HG03103 (cell line): ENCODE data around the gene LRRC73.
"Not testable (repeated sequence)": the region's sequence is repeated elsewhere in the genome, so short reads cannot be mapped to it uniquely, and the experiment has no call there.

ENCODE experiments used
- ATAC-seq: cut with Tn5 transposase; IDR thresholded peaks from one replicate; pipeline ENCODE4 v1.9.1; 2021; ENCODE audit warnings: low read depth; ENCODE audit not compliant: unreplicated experiment

Gene LRRC73

DNA sequence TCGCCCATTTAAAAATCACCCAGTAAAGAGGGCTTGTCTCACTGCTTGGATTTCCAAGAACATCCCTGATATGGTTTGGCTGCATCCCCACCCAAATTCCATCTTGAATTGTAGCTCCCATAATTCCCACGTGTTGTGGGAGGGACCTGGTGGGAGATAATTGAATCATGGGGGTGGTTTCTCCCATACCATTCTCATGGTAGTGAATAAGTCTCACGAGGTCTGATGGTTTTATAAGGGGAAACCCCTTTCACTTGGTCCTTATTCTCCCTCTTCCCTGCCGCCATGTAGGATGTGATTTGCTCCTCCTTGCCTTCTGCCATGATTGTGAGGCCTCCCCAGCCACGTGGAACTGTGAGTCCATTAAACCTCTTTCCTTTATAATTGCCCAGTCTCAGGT lies 42.9 kb downstream of the LRRC73 start:
- not testable (repeated sequence) for ATAC-seq

DNA sequence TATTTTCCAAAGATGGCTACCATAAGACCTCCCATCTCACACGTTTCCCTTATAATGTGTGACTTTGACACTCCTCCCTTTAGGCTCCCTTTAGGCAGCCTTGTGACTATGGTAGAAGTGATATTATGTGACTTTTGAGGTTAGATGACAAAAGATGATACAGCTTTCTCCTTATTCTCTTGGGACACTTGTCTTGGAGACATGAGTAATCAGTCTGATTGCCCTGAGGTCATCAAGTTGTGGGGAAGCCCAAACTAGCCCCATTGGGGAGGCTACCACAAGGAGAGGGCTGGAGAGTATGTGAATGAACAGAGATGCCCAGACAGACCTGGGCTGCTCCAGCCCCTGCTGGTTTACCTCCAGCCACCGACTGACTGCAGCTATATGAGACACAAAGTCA lies 44.2 kb downstream of the LRRC73 start:
- ATAC-seq = no peak

DNA sequence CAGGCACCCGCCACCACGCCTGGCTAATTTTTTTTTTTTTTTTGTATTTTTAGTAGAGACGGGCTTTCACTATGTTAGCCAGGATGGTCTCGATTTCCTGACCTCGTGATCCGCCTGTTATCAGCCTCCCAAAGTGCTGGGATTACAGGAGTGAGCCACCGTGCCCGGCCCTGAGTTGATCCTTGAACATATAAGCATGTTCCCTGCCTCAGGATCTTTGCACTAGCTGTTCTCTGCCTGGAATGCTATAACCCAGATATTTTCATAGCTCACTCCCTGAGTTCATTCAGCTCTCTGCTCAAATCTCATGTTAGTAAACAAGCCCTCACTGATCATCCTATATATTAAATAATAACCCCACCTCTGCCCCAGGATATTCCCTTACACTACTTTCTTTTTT lies 45.8 kb downstream of the LRRC73 start:
- no peak for ATAC-seq

DNA sequence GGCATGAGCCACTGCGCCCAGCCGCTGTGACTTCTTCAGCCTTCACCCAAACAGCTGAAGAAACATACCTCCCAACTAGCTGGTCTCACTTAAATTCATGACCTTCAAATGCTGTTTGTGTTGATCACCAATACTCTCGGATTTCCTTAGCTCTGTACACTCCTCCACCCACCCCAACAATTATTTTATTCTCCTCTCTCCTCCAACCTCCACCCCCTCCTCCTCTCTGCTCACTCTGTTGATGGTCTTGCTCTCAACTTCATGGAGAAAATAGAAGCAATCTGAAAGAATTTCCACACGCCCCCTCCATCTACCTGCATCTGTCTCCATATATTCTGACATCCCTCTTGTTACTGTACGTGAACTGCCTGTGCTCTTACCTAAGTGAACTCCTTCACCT lies 48.2 kb downstream of the LRRC73 start:
- ATAC-seq = no peak

DNA sequence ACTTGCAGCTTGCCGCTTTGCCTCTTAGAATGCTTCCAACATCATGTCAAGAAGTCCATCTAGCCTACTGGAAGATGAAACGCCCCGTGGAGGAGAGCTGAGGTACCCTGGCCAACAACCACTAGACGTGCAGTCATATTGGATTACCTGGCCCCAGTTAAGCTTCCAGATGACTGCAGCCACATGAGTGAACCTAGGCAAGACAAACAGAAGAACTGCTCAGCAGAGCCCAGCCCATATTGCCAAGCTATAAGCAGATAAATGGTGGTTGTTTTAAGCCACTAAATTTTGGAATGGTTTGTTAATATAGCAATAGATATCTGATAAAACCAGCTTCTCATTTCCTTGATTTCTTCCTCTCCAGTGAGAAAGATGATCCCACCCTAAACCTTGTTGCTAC lies 50.1 kb downstream of the LRRC73 start:
- no peak for ATAC-seq

DNA sequence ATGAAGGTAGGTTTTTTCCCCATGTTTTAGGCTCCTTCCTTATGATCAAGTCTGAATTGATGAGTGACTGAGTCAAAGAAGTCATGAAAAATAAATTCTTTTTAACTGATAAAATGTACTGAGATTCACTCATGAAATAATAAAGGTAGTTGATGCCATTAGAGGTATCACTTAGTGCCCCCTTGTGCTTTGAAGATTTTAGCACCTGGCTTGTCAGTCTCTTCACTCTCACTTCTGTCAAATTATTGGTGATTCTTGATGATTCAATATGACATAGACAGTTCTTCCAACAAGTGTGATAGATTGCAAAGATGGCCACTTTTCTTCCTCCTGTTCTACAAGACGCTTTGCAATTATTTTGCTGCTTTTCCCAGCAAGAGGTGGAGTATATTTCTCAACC lies 50.6 kb downstream of the LRRC73 start:
- no peak for ATAC-seq

DNA sequence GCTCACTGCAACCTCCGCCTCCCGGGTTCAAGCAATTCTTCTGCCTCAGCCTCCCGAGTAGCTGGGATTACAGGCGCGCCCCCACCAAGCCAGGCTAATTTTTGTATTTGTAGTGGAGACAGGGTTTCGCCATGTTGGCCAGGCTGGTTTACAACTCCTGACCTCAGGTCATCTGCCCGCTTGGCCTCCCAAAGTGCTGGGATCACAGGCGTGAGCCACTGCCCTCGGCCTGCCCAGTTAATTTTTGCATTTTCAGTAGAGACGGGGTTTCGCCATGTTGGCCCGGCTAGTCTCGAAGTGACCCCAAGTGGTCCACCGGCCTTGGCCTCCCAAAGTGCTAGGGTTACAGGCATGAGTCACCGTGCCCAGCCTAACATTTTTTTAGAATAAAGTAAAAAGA lies 52.0 kb downstream of the LRRC73 start:
- ATAC-seq = not testable (repeated sequence)

DNA sequence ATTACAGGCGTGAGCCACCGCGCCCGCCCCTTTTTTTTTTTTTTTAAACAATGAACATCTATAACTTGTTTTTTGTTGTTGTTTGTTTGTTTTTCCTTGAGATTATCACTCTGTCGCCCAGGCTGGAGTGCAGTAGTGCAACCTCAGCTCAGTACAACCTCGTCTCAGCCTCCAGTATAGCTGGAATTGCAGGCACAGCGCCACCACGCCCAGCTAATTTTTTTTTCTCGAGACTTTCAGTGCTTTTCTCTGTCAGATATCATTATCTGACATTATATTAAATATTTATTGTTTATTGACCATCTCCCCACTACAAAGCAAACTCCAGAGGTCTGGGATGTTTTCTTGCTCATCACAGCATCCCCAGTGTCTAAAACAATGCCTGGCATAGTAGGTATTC lies 52.5 kb downstream of the LRRC73 start:
- no peak for ATAC-seq
